PC-9 (cell line): ENCODE data around the gene PTPN22. TPM values are rescaled to one million over a fixed set of nuclear protein-coding genes. Genes with fewer than 3 reads are reported as not detected.

Experiments used
- BruUV-seq: library from RNA; stranded (reverse); fragments of 400-500 nt; replicated peaks from 2 replicates; lab custom pipeline; 2021; lab: Mats Ljungman, UMichigan
- CTCF ChIA-PET: fragments of 300-600 bp; sonication (Branson Sonifier 250); formaldehyde crosslinking; loops from one replicate; lab custom pipeline; 2022; ENCODE audit warnings: antibody characterized with exemption; lab: Charles Lee
- POLR2A ChIA-PET: fragments of 300-600 bp; sonication (Branson Sonifier 250); formaldehyde crosslinking; loops from one replicate; lab custom pipeline; 2022; ENCODE audit warnings: antibody characterized with exemption; ENCODE audit not compliant: unreplicated experiment; lab: Charles Lee
- DNase-seq, 2 experiments: peaks; one replicate each; pipeline versions ENCODE4 v3.0.0 to v3.0.0-alpha.2; 2015 to 2022; ENCODE audit warnings: mixed read lengths in 1 of 2
- H2AFZ ChIP-seq: fragments of 200-600 bp; sonication (generic); 2 replicates; pipeline ENCODE4 v1.8.1; 2017; ENCODE audit warnings: antibody characterized with exemption
- H3F3A ChIP-seq: fragments of 200-600 bp; sonication (generic); 2 replicates; pipeline ENCODE4 v1.8.1; 2017; ENCODE audit warnings: antibody characterized with exemption, mild to moderate bottlenecking, low read depth; ENCODE audit not compliant: insufficient read depth
- H3K27ac ChIP-seq: fragments of 200-600 bp; sonication (generic); 2 replicates; pipeline ENCODE4 v1.6.1; 2016; ENCODE audit warnings: mixed run types
- H3K27me3 ChIP-seq: fragments of 200-600 bp; sonication (generic); 2 replicates; pipeline ENCODE4 v1.6.1; 2016; ENCODE audit warnings: low read depth, mixed run types; ENCODE audit not compliant: insufficient read depth
- H3K36me3 ChIP-seq: fragments of 200-600 bp; sonication (generic); 2 replicates; pipeline ENCODE4 v1.6.1; 2016; ENCODE audit warnings: low read depth, mixed run types
- H3K4me1 ChIP-seq: fragments of 200-600 bp; sonication (generic); replicated peaks from 2 replicates; pipeline ENCODE4 v1.6.1; 2016; ENCODE audit warnings: mixed run types; ENCODE audit not compliant: insufficient read depth
- H3K4me2 ChIP-seq: fragments of 200-600 bp; sonication (generic); 2 replicates; pipeline ENCODE4 v1.6.1; 2017; ENCODE audit warnings: mixed run types
- H3K4me3 ChIP-seq: fragments of 200-600 bp; sonication (generic); 2 replicates; pipeline ENCODE4 v1.6.1; 2016; ENCODE audit warnings: mixed run types
- H3K79me2 ChIP-seq: fragments of 200-600 bp; sonication (generic); 2 replicates; pipeline ENCODE4 v1.6.1; 2017; ENCODE audit warnings: low read depth, mixed run types
- H3K9me2 ChIP-seq: fragments of 200-600 bp; sonication (generic); 2 replicates; pipeline ENCODE4 v1.8.1; 2017; ENCODE audit warnings: mild to moderate bottlenecking; ENCODE audit not compliant: insufficient read depth
- H3K9me3 ChIP-seq: fragments of 200-600 bp; sonication (generic); 2 replicates; pipeline ENCODE4 v1.8.1; 2016; ENCODE audit warnings: low read depth; ENCODE audit not compliant: insufficient read depth
- H4K20me1 ChIP-seq: fragments of 200-600 bp; sonication (generic); 2 replicates; pipeline ENCODE4 v1.8.1; 2017; ENCODE audit not compliant: insufficient read depth
- CTCF ChIP-seq: fragments of 200-600 bp; sonication (generic); conservative IDR thresholded peaks from 2 replicates; pipeline ENCODE4 v1.6.1; 2017; ENCODE audit warnings: mixed run types, antibody characterized with exemption, mild to moderate bottlenecking, moderate library complexity
- EZH2 ChIP-seq: fragments of 200-600 bp; sonication (generic); IDR thresholded peaks from 2 replicates; pipeline ENCODE4 v1.8.0; 2017; ENCODE audit warnings: antibody characterized with exemption, low read depth
- intact Hi-C: fragments of 100-400 bp; cut with micrococcal nuclease; formaldehyde crosslinking; loops from one replicate; pipeline ENCODE4 v1.10.0; 2022; ENCODE audit not compliant: unreplicated experiment
- total RNA-seq: library from RNA; stranded (reverse); gene quantifications from 2 replicates; pipeline ENCODE4 v1.2.3, GENCODE V29; 2021

Gene PTPN22
- total RNA-seq, 1 experiment from 2014 or later, result 0.11 TPM

GRCh38 chr1:113830039-113830438, 41.5 kb downstream of the PTPN22 start:
- H3K9me2 ChIP-seq, result no peaks in the 10 kb centered on the region
- BruUV-seq, result no TSS peak
- ChIA-PET CTCF (no interaction called here), POLR2A (no interaction called here)
- H4K20me1 ChIP-seq, result no peaks in the 10 kb centered on the region
- no peaks in the 10 kb centered on the region for H3K36me3 ChIP-seq
- 0 out of 2 replicates have a peak, but pooled peaks cover 4% of the 10 kb centered on the region for H3K4me1 ChIP-seq
- no peaks in the 10 kb centered on the region for H3K9me3 ChIP-seq
- peak overlapping the region; percentile 4; the same call in 1 of the 2 replicates for H2AFZ ChIP-seq
- no peaks in the 10 kb centered on the region for H3F3A ChIP-seq
- intact Hi-C loops, result no loop called here
- no peaks in the 10 kb centered on the region for H3K79me2 ChIP-seq
- H3K4me3 ChIP-seq, result no peak overlapping the region
- H3K27ac ChIP-seq, result no peak overlapping the region
- H3K4me2 ChIP-seq, result peak overlapping the region; percentile 10; the same call in 1 of the 2 replicates
- no peaks in the 10 kb centered on the region for H3K27me3 ChIP-seq
- TF ChIP-seq CTCF (no peak), EZH2 (no peak)
- peak in 1 of 2 experiments; percentile 45 for DNase-seq

GRCh38 chr1:113821916-113822315, 49.6 kb downstream of the PTPN22 start:
- Histone ChIP-seq H3K27ac (no peak overlapping the region), H3K4me3 (no peak overlapping the region), H3K79me2 (no peaks in the 10 kb centered on the region), H3K27me3 (no peaks in the 10 kb centered on the region), H3F3A (no peaks in the 10 kb centered on the region), H3K4me1 (no peaks in the 10 kb centered on the region), H3K36me3 (no peaks in the 10 kb centered on the region), H3K9me2 (peaks cover 4% of the 10 kb centered on the region), H4K20me1 (no peaks in the 10 kb centered on the region), H3K4me2 (no peak overlapping the region), H3K9me3 (no peaks in the 10 kb centered on the region), H2AFZ (no peak overlapping the region)
- ChIA-PET POLR2A (no interaction called here), CTCF (no interaction called here)
- intact Hi-C loops, result no loop called here
- TF ChIP-seq EZH2, result no peak
- no peak for TF ChIP-seq CTCF
- BruUV-seq, result no TSS peak
- no peak for DNase-seq

GRCh38 chr1:113818578-113818977, 52.9 kb downstream of the PTPN22 start:
- Histone ChIP-seq H3F3A (peaks cover 3% of the 10 kb centered on the region; the same call in 1 of the 2 replicates), H4K20me1 (no peaks in the 10 kb centered on the region), H3K9me3 (no peaks in the 10 kb centered on the region), H3K27ac (no peak overlapping the region), H2AFZ (no peak overlapping the region), H3K27me3 (no peaks in the 10 kb centered on the region), H3K9me2 (peaks cover 4% of the 10 kb centered on the region), H3K79me2 (no peaks in the 10 kb centered on the region), H3K4me2 (no peak overlapping the region), H3K36me3 (no peaks in the 10 kb centered on the region), H3K4me1 (no peaks in the 10 kb centered on the region), H3K4me3 (no peak overlapping the region)
- DNase-seq, result no peak
- POLR2A ChIA-PET, result interaction anchor here (0.5 kb wide), 1 partner anchor 46 kb away, joined by 3 read pairs; no protein-coding TSS in a partner anchor
- BruUV-seq, result no TSS peak
- no peak for TF ChIP-seq CTCF
- TF ChIP-seq EZH2, result no peak
- CTCF ChIA-PET, result no interaction called here
- intact Hi-C loops, result no loop called here
